Mesothelial cell of epicardium (in vitro differentiated cells): ENCODE measurements around the gene ZDHHC23. TPM values are rescaled to one million over a fixed set of nuclear protein-coding genes. Genes with fewer than 3 reads are reported as not detected.

Experiments used
- DNase-seq, 2 experiments: peaks; one replicate each; pipeline ENCODE4 v3.0.0; 2021; ENCODE audit warnings: low spot score in 2 of 2; ENCODE audit not compliant: unreplicated experiment in 2 of 2
- H3K27ac Mint-ChIP-seq: 2 replicates; pipeline ENCODE4 v1.8.0; 2021; ENCODE audit warnings: mixed read lengths
- H3K27me3 Mint-ChIP-seq: 2 replicates; pipeline ENCODE4 v1.8.0; 2021; ENCODE audit warnings: low read depth, mixed read lengths
- H3K36me3 Mint-ChIP-seq: 2 replicates; pipeline ENCODE4 v1.8.0; 2021; ENCODE audit warnings: mixed read lengths
- H3K4me1 Mint-ChIP-seq: 2 replicates; pipeline ENCODE4 v1.8.0; 2021; ENCODE audit warnings: mixed read lengths
- H3K4me3 Mint-ChIP-seq: 2 replicates; pipeline ENCODE4 v1.8.0; 2021; ENCODE audit warnings: mild to moderate bottlenecking, moderate library complexity, mixed read lengths
- H3K9me3 Mint-ChIP-seq: 2 replicates; pipeline ENCODE4 v1.8.0; 2021; ENCODE audit warnings: mixed read lengths
- total RNA-seq: library from RNA; stranded (reverse); gene quantifications from 3 replicates; pipeline ENCODE4 v1.2.1, GENCODE V29; 2021
- TF ChIP-seq, protein P1 (sequence below): fragments of 200-600 bp; sonication (generic); IDR thresholded peaks from one replicate; pipeline ENCODE4 v1.5.0; 2021; ENCODE audit warnings: antibody characterized with exemption; ENCODE audit not compliant: unreplicated experiment

Gene ZDHHC23
- total RNA-seq, 1 donor from 2014 or later = 5.1 TPM

DNA sequence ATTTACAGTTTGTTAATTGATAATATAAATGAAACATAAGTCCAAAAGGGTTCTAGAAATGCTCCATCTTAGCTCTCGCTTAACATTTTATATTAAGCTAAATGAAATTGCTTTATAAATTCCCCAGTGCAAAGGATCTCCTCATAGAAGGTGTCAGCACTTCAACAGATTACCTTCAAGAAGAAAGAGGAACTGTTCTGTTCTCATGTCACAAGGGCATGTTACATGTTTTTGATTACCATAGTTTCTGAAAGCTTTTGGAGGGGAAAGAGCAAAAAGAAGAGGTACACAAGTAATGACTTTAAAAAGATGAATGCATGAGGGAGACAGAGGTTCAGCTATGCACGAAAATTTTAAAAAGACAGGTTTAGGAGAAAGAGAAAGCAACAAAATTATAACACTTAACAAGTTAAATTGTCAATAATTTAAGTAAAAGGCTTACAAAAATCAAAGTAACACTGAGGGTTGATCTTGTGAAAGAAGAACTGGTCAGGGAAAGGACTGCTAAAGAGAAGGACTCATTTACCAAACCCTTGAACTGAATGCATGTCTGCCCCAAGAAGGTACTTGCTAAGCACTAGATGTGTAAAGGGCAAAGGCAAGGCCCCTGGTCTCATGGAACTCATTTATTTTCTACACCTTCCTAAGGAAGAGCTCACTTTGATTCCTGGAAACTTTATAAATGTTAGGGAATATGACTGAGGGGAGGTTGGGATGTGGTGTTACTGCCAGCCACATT lies 63.4 kb downstream of the ZDHHC23 start:
- no peak for DNase-seq
- TF ChIP-seq, protein P1, sequence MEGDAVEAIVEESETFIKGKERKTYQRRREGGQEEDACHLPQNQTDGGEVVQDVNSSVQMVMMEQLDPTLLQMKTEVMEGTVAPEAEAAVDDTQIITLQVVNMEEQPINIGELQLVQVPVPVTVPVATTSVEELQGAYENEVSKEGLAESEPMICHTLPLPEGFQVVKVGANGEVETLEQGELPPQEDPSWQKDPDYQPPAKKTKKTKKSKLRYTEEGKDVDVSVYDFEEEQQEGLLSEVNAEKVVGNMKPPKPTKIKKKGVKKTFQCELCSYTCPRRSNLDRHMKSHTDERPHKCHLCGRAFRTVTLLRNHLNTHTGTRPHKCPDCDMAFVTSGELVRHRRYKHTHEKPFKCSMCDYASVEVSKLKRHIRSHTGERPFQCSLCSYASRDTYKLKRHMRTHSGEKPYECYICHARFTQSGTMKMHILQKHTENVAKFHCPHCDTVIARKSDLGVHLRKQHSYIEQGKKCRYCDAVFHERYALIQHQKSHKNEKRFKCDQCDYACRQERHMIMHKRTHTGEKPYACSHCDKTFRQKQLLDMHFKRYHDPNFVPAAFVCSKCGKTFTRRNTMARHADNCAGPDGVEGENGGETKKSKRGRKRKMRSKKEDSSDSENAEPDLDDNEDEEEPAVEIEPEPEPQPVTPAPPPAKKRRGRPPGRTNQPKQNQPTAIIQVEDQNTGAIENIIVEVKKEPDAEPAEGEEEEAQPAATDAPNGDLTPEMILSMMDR = no peak

More for the DNA sequence above, 63.4 kb downstream of the ZDHHC23 start:
- Mint-ChIP-seq H3K4me3 (no peak overlapping the region), H3K9me3 (no peaks in the 10 kb centered on the region), H3K4me1 (no peaks in the 10 kb centered on the region), H3K27ac (no peak overlapping the region), H3K27me3 (no peaks in the 10 kb centered on the region), H3K36me3 (no peaks in the 10 kb centered on the region)

Other genes starting within 250 kb of the ZDHHC23 start
- 83.2 to 87.3 TPM (median 85.9 TPM) in 3 replicates for gene NAA50, start 201.8 kb upstream of the ZDHHC23 start, total RNA-seq
- gene ATP6V1A, start 201.0 kb upstream of the ZDHHC23 start, total RNA-seq = 52.0 to 58.2 TPM (median 52.6 TPM) in 3 replicates
- gene GRAMD1C, start 109.2 kb upstream of the ZDHHC23 start, total RNA-seq = 7.5 to 8.0 TPM (median 7.7 TPM) in 3 replicates
- 8.8 to 10.8 TPM (median 10.3 TPM) in 3 replicates for gene CCDC191, start 108.5 kb downstream of the ZDHHC23 start, total RNA-seq
- 29.1 to 35.2 TPM (median 32.3 TPM) in 3 replicates for gene QTRT2, start 108.7 kb downstream of the ZDHHC23 start, total RNA-seq
- gene DRD3, start 231.0 kb downstream of the ZDHHC23 start, total RNA-seq = not detected in 3 replicates